ENCODE results near the gene C11orf97. TPM values are rescaled to one million over a fixed set of nuclear protein-coding genes. Genes with fewer than 3 reads are reported as not detected.
A peak's percentile ranks its signal among the peaks of the same experiment; 100 is the strongest.

C11orf97 gene
- total RNA-seq, 1 donor from 2014 or later = 2.5 TPM

- H3K27ac ChIP-seq = no peak overlapping the region
- intact Hi-C loops (cut with DNase I) = no loop called here
- ATAC-seq = no peak
These were observed 26.2 kb upstream of the C11orf97 start for GRCh38 chr11:94486068-94486467.

GRCh38 chr11:94493281-94494125 is 18.8 kb upstream of the C11orf97 start, which contains the start of the genes ANKRD49 and MRE11:
ANKRD49 (plus strand) TSS chr11:94493984; CDS start chr11:94496694, 2,710 bp downstream.
MRE11 (minus strand) TSS chr11:94493844; CDS start chr11:94492801, 1,043 bp downstream.
- ATAC-seq (peak; percentile 100), DNase-seq (peak; percentile 98)
- Histone ChIP-seq H3K4me3 (peak within 1 kb of the TSS; percentile 84), H3K27me3 (ENCODE audit: low read depth) (no peaks in the 10 kb centered on the region), H3K27ac (peak within 1 kb of the TSS; percentile 86), H3K4me1 (peaks cover 22% of the 10 kb centered on the region), H3K36me3 (peaks cover 43% of the 10 kb centered on the region), H3K9me3 (no peaks in the 10 kb centered on the region)
- intact Hi-C loops (cut with DNase I) = no loop called here
- TF ChIP-seq CTCF (IDR thresholded peaks at IDR 0.05) = no peak

More at GRCh38 chr11:94486068-94486467, 26.2 kb upstream of the C11orf97 start:
- H3K27me3 ChIP-seq (ENCODE audit: low read depth) = no peaks in the 10 kb centered on the region
- H3K4me1 ChIP-seq = no peaks in the 10 kb centered on the region
- H3K4me3 ChIP-seq = no peak overlapping the region
- no peaks in the 10 kb centered on the region for H3K9me3 ChIP-seq
- no peak for DNase-seq
- no peak for TF ChIP-seq CTCF (IDR thresholded peaks at IDR 0.05)
- peaks cover 90% of the 10 kb centered on the region for H3K36me3 ChIP-seq

- H3K36me3 ChIP-seq = peaks cover 43% of the 10 kb centered on the region
- ATAC-seq = peak; percentile 76 to 82
- TF ChIP-seq CTCF (IDR thresholded peaks at IDR 0.05) = no peak
- no peaks in the 10 kb centered on the region for H3K9me3 ChIP-seq
- H3K27ac ChIP-seq = peak overlapping the region; percentile 86
- no peaks in the 10 kb centered on the region for H3K27me3 ChIP-seq (ENCODE audit: low read depth)
- peaks cover 22% of the 10 kb centered on the region for H3K4me1 ChIP-seq
- intact Hi-C loops (cut with DNase I) = no loop called here
- no peak for DNase-seq
- H3K4me3 ChIP-seq = peak overlapping the region; percentile 84
These were observed 18.1 kb upstream of the C11orf97 start for GRCh38 chr11:94494126-94494680.

GRCh38 chr11:94500181-94500580 is 12.1 kb upstream of the C11orf97 start:
- DNase-seq (no peak), ATAC-seq (no peak)
- H3K4me1 ChIP-seq = peaks cover 3% of the 10 kb centered on the region
- H3K36me3 ChIP-seq = peaks cover 59% of the 10 kb centered on the region
- no peak overlapping the region for H3K4me3 ChIP-seq
- TF ChIP-seq CTCF (IDR thresholded peaks at IDR 0.05) = no peak
- intact Hi-C loops (cut with DNase I) = no loop called here
- H3K27ac ChIP-seq = no peak overlapping the region
- no peaks in the 10 kb centered on the region for H3K9me3 ChIP-seq
- H3K27me3 ChIP-seq (ENCODE audit: low read depth) = no peaks in the 10 kb centered on the region

- Histone ChIP-seq H3K36me3 (peaks cover 58% of the 10 kb centered on the region), H3K9me3 (no peaks in the 10 kb centered on the region), H3K4me3 (no peak overlapping the region), H3K27ac (no peak overlapping the region), H3K27me3 (ENCODE audit: low read depth) (no peaks in the 10 kb centered on the region), H3K4me1 (no peaks in the 10 kb centered on the region)
- TF ChIP-seq CTCF (IDR thresholded peaks at IDR 0.05) = no peak
- intact Hi-C loops (cut with DNase I) = no loop called here
- DNase-seq (no peak), ATAC-seq (no peak)
These were observed 10.7 kb upstream of the C11orf97 start for GRCh38 chr11:94501522-94501921.
